GM19025 (cell line): ENCODE measurements around the gene ERVFRD-1.
"Not testable (repeated sequence)": the region's sequence is repeated elsewhere in the genome, so short reads cannot be mapped to it uniquely, and the experiment has no call there.

Experiments
- ATAC-seq: cut with Tn5 transposase; IDR thresholded peaks from one replicate; pipeline ENCODE4 v1.9.1; 2021; ENCODE audit warnings: mild to moderate bottlenecking, low read depth, moderate library complexity; ENCODE audit not compliant: unreplicated experiment

The ERVFRD-1 gene

GRCh38 chr6:11092668-11093375 is 18.7 kb downstream of the ERVFRD-1 start:
- peak; percentile 13 for ATAC-seq

- ATAC-seq: not testable (repeated sequence)
Observed at GRCh38 chr6:11091141-11091540, 20.4 kb downstream of the ERVFRD-1 start.

- ATAC-seq: no peak
Observed at GRCh38 chr6:11089695-11090094, 21.8 kb downstream of the ERVFRD-1 start.

GRCh38 chr6:11087141-11087812 is 24.2 kb downstream of the ERVFRD-1 start:
- not testable (repeated sequence) for ATAC-seq

- ATAC-seq: no peak
Observed at GRCh38 chr6:11085758-11086435, 25.6 kb downstream of the ERVFRD-1 start.

- ATAC-seq: no peak
Observed at GRCh38 chr6:11083956-11084355, 27.6 kb downstream of the ERVFRD-1 start.

- no peak for ATAC-seq
Observed at GRCh38 chr6:11083491-11083890, 28.0 kb downstream of the ERVFRD-1 start.

- no peak for ATAC-seq
Observed at GRCh38 chr6:11080296-11080695, 31.2 kb downstream of the ERVFRD-1 start.

- ATAC-seq: no peak
Observed at GRCh38 chr6:11078266-11078665, 33.3 kb downstream of the ERVFRD-1 start.

GRCh38 chr6:11076540-11076939 is 35.0 kb downstream of the ERVFRD-1 start:
- no peak for ATAC-seq

GRCh38 chr6:11072101-11072500 is 39.4 kb downstream of the ERVFRD-1 start:
- ATAC-seq: no peak

GRCh38 chr6:11069760-11070159 is 41.8 kb downstream of the ERVFRD-1 start:
- no peak for ATAC-seq

- ATAC-seq: no peak
Observed at GRCh38 chr6:11067348-11067747, 44.2 kb downstream of the ERVFRD-1 start.

GRCh38 chr6:11066505-11067347 is 44.8 kb downstream of the ERVFRD-1 start:
- no peak for ATAC-seq

- no peak for ATAC-seq
Observed at GRCh38 chr6:11065436-11066202, 45.9 kb downstream of the ERVFRD-1 start.

- ATAC-seq: no peak
Observed at GRCh38 chr6:11064836-11065235, 46.7 kb downstream of the ERVFRD-1 start.

- no peak for ATAC-seq
Observed at GRCh38 chr6:11062715-11063114, 48.8 kb downstream of the ERVFRD-1 start.

- no peak for ATAC-seq
Observed at GRCh38 chr6:11062083-11062482, 49.4 kb downstream of the ERVFRD-1 start.

GRCh38 chr6:11058406-11058805 is 53.1 kb downstream of the ERVFRD-1 start:
- ATAC-seq: no peak

- ATAC-seq: no peak
Observed at GRCh38 chr6:11056871-11057270, 54.7 kb downstream of the ERVFRD-1 start.
